GM12878 (cell line): ENCODE results near the gene FAM76A. TPM values are rescaled to one million over a fixed set of nuclear protein-coding genes. Genes with fewer than 3 reads are reported as not detected.

Experiments used
- ATAC-seq: fragments of 200-7000 bp; cut with Tn5 transposase; 3 replicates; pipeline ENCODE4 v1.9.1; 2020; ENCODE audit warnings: mild to moderate bottlenecking, moderate library complexity
- BruUV-seq: library from RNA; stranded (reverse); fragments of 400-500 nt; replicated peaks from 2 replicates; lab custom pipeline; 2021; lab: Mats Ljungman, UMichigan
- CTCF ChIA-PET: fragments of 300-600 bp; sonication (Branson Sonifier 250); formaldehyde crosslinking; extraction: SDS; loops from one replicate; lab custom pipeline; 2021; ENCODE audit warnings: inconsistent platforms; lab: Yijun Ruan, JAX
- POLR2A ChIA-PET: fragments of 350-600 bp; formaldehyde crosslinking; extraction: SDS; loops from one replicate; lab custom pipeline; 2021; ENCODE audit warnings: inconsistent platforms; lab: Charles Lee
- RAD21 ChIA-PET: fragments of 300-600 bp; sonication (Branson Sonifier 250); formaldehyde crosslinking; loops from one replicate; lab custom pipeline; 2023; ENCODE audit warnings: antibody characterized with exemption; ENCODE audit not compliant: unreplicated experiment; lab: Charles Lee
- SMC1A ChIA-PET: fragments of 300-600 bp; sonication (Branson Sonifier 250); formaldehyde crosslinking; loops from one replicate; lab custom pipeline; 2023; ENCODE audit not compliant: unreplicated experiment, uncharacterized antibody; lab: Charles Lee
- DNase-seq: peaks from one replicate; pipeline ENCODE4 v3.0.0-alpha.2; 2011; ENCODE audit warnings: low read depth, low spot score
- FAIRE-seq: peaks from 3 replicates; lab custom pipeline; 2011; peaks lifted over from hg19 to GRCh38; lab: Jason Lieb, UNC
- H2AFZ ChIP-seq: 2 replicates; pipeline ENCODE4 v1.6.0; 2011; ENCODE audit warnings: low read depth, low read length, control low read depth; ENCODE audit not compliant: control insufficient read depth
- H3K27ac ChIP-seq: 2 replicates; pipeline ENCODE4 v1.5.1; 2011; ENCODE audit warnings: control low read depth; ENCODE audit not compliant: control insufficient read depth, insufficient read depth
- H3K27me3 ChIP-seq, 2 experiments: replicated peaks in 1 of 2; 2 replicates each; pipeline versions ENCODE4 v1.6.0 to v1.6.1; 2011; ENCODE audit warnings: low read length in 1 of 2; ENCODE audit not compliant: control insufficient read depth in 2 of 2, insufficient read depth in 2 of 2
- H3K36me3 ChIP-seq, 2 experiments: 2 replicates each; pipeline ENCODE4 v1.5.1; 2011; ENCODE audit warnings: low read length in 1 of 2; ENCODE audit not compliant: control insufficient read depth in 2 of 2, insufficient read depth in 2 of 2
- H3K4me1 ChIP-seq: 2 replicates; pipeline ENCODE4 v1.6.1; 2011; ENCODE audit warnings: mild to moderate bottlenecking, low read length, moderate library complexity, mixed read lengths; ENCODE audit not compliant: control insufficient read depth, insufficient read depth
- H3K4me2 ChIP-seq: 2 replicates; pipeline ENCODE4 v1.6.0; 2011; ENCODE audit warnings: control low read depth; ENCODE audit not compliant: control insufficient read depth, insufficient read depth
- H3K4me3 ChIP-seq: fragments of 200-600 bp; sonication (generic); 2 replicates; pipeline ENCODE4 v1.5.1; 2016
- H3K79me2 ChIP-seq: 2 replicates; pipeline ENCODE4 v1.6.0; 2011; ENCODE audit warnings: low read length; ENCODE audit not compliant: control insufficient read depth, insufficient read depth
- H3K9ac ChIP-seq: 2 replicates; pipeline ENCODE4 v1.8.0; 2011; ENCODE audit warnings: low read length, control low read depth, mixed read lengths; ENCODE audit not compliant: control insufficient read depth, insufficient read depth
- H3K9me3 ChIP-seq: replicated peaks from 3 replicates; pipeline ENCODE4 v1.5.1; 2011; ENCODE audit warnings: mild to moderate bottlenecking, low read length; ENCODE audit not compliant: control insufficient read depth, insufficient read depth
- H4K20me1 ChIP-seq: 2 replicates; pipeline ENCODE4 v1.6.0; 2011; ENCODE audit not compliant: control insufficient read depth, insufficient read depth
- CHD4 ChIP-seq: fragments of 200-600 bp; sonication (generic); IDR thresholded peaks from 2 replicates; pipeline ENCODE4 v1.6.1; 2016; ENCODE audit warnings: mild to moderate bottlenecking
- HDAC2 ChIP-seq: fragments of 200-600 bp; sonication (generic); IDR thresholded peaks from 2 replicates; pipeline ENCODE4 v1.6.1; 2017
- KLF5 ChIP-seq: fragments of 450-650 bp; IDR thresholded peaks from 2 replicates; pipeline ENCODE4 v1.6.1; 2014; ENCODE audit warnings: mild to moderate bottlenecking; ENCODE audit not compliant: partially characterized antibody
- MEF2B ChIP-seq: fragments of 450-650 bp; IDR thresholded peaks from 2 replicates; pipeline ENCODE4 v1.6.1; 2018; ENCODE audit warnings: mild to moderate bottlenecking, moderate library complexity; ENCODE audit not compliant: partially characterized antibody, poor library complexity, severe bottlenecking
- NFIC ChIP-seq: IDR thresholded peaks from 2 replicates; pipeline ENCODE4 v1.6.1; 2012; ENCODE audit warnings: low read depth, mild to moderate bottlenecking, inconsistent platforms, low read length, moderate library complexity
- NFYB ChIP-seq: IDR thresholded peaks from 2 replicates; pipeline ENCODE4 v1.6.1; 2011; ENCODE audit warnings: low read depth, mild to moderate bottlenecking, low read length, improper control_type of control experiment, moderate library complexity; ENCODE audit not compliant: insufficient read depth
- PBX3 ChIP-seq: IDR thresholded peaks from 2 replicates; pipeline ENCODE4 v1.6.1; 2011; ENCODE audit warnings: mild to moderate bottlenecking, low read depth, low read length, moderate library complexity; ENCODE audit not compliant: insufficient replicate concordance
- RUNX3 ChIP-seq: IDR thresholded peaks from 2 replicates; pipeline ENCODE4 v1.6.1; 2012; ENCODE audit warnings: low read length, inconsistent platforms
- SMAD1 ChIP-seq: fragments of 450-650 bp; IDR thresholded peaks from 2 replicates; pipeline ENCODE4 v1.6.1; 2018; ENCODE audit warnings: mild to moderate bottlenecking, low read depth; ENCODE audit not compliant: partially characterized antibody
- TCF3 ChIP-seq: IDR thresholded peaks from 2 replicates; pipeline ENCODE4 v1.6.1; 2012; ENCODE audit warnings: low read depth, mild to moderate bottlenecking, low read length, borderline replicate concordance; ENCODE audit not compliant: insufficient read depth
- WRNIP1 ChIP-seq: IDR thresholded peaks from 2 replicates; pipeline ENCODE4 v1.6.1; 2011; ENCODE audit warnings: low read depth, low read length, improper control_type of control experiment, borderline replicate concordance
- ZNF24 ChIP-seq: fragments of 450-650 bp; IDR thresholded peaks from 2 replicates; pipeline ENCODE4 v1.6.1; 2017; ENCODE audit warnings: antibody characterized with exemption, mild to moderate bottlenecking
- WGBS: methylation state at CpG from one replicate; pipeline ENCODE4 v1.1.6; 2016; ENCODE audit warnings: low lambda C conversion rate; ENCODE audit not compliant: insufficient replicate concordance, insufficient coverage; ENCODE audit errors: missing lambda C conversion rate; 5-methylcytosine and 5-hydroxymethylcytosine counted together
- in situ Hi-C: fragments of 300-500 bp; cut with MboI; formaldehyde crosslinking; loops from 9 replicates; pipeline ENCODE4 v1.14.3; 2018; ENCODE audit warnings: mixed read lengths
- intact Hi-C: fragments of 100-400 bp; cut with micrococcal nuclease; formaldehyde crosslinking; loops from one replicate; pipeline ENCODE4 v1.14.2; 2022; ENCODE audit not compliant: unreplicated experiment
- polyA plus RNA-seq, 11 experiments: library from polyadenylated mRNA; depleted of rRNA in 4 of 11; unstranded in 6 of 11; stranded (reverse) in 5 of 11; fragments of >200 nt; fragmentation: Nextera tagmentation in 4 of 11; fragmentation: Illumina TruSeq in 1 of 11; extraction: Ambion mirVana in 4 of 11; extraction: Trizol in 1 of 11; gene quantifications; 1 replicate in 1 of 11; 2 replicates in 10 of 11; pipeline versions ENCODE4 v1.2.1 to v1.2.3, GENCODE V29; 2011 to 2016; ENCODE audit warnings: inconsistent platforms in 2 of 11, missing spikeins in 2 of 11, low read depth in 1 of 11
- total RNA-seq, 4 experiments: library from RNA; depleted of rRNA in 3 of 4; stranded (reverse); fragments of >200 nt in 3 of 4; fragmentation: Illumina TruSeq in 1 of 4; extraction: Trizol in 1 of 4; gene quantifications; 2 replicates each; pipeline versions ENCODE4 v1.2.1 to v1.2.3, GENCODE V29; 2013 to 2021
- TF ChIP-seq, protein P1 (sequence below): fragments of 450-650 bp; IDR thresholded peaks from 2 replicates; pipeline ENCODE4 v1.6.1; 2017; ENCODE audit warnings: mild to moderate bottlenecking, moderate library complexity
- TF ChIP-seq, protein P2 (sequence below): fragments of 450-650 bp; IDR thresholded peaks from 2 replicates; pipeline ENCODE4 v1.6.1; 2017; ENCODE audit warnings: mild to moderate bottlenecking, low read depth, inconsistent platforms; ENCODE audit not compliant: poor library complexity, severe bottlenecking
- TF ChIP-seq, protein P3 (sequence below): IDR thresholded peaks from 2 replicates; pipeline ENCODE4 v1.6.1; 2012; ENCODE audit warnings: low read depth, low read length, improper control_type of control experiment

FAM76A gene
- total and polyA plus RNA-seq, 10 of the 15 experiments (the other 5 are each of a cell fraction or from before 2014, with no cell fraction given), result 5.4 to 13.4 (median 7.6) TPM

- TF ChIP-seq CHD4 (no peak), TCF3 (no peak), NFYB (no peak), PBX3 (no peak)
- TF ChIP-seq, protein P1, sequence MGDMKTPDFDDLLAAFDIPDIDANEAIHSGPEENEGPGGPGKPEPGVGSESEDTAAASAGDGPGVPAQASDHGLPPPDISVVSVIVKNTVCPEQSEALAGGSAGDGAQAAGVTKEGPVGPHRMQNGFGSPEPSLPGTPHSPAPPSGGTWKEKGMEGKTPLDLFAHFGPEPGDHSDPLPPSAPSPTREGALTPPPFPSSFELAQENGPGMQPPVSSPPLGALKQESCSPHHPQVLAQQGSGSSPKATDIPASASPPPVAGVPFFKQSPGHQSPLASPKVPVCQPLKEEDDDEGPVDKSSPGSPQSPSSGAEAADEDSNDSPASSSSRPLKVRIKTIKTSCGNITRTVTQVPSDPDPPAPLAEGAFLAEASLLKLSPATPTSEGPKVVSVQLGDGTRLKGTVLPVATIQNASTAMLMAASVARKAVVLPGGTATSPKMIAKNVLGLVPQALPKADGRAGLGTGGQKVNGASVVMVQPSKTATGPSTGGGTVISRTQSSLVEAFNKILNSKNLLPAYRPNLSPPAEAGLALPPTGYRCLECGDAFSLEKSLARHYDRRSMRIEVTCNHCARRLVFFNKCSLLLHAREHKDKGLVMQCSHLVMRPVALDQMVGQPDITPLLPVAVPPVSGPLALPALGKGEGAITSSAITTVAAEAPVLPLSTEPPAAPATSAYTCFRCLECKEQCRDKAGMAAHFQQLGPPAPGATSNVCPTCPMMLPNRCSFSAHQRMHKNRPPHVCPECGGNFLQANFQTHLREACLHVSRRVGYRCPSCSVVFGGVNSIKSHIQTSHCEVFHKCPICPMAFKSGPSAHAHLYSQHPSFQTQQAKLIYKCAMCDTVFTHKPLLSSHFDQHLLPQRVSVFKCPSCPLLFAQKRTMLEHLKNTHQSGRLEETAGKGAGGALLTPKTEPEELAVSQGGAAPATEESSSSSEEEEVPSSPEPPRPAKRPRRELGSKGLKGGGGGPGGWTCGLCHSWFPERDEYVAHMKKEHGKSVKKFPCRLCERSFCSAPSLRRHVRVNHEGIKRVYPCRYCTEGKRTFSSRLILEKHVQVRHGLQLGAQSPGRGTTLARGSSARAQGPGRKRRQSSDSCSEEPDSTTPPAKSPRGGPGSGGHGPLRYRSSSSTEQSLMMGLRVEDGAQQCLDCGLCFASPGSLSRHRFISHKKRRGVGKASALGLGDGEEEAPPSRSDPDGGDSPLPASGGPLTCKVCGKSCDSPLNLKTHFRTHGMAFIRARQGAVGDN, result no peak
Measured at GRCh38 chr1:27741121-27741520, 15.4 kb downstream of the FAM76A start (continued).

- DNase-seq (no peak), FAIRE-seq (no peak), ATAC-seq (no peak)
- H3K9ac ChIP-seq, result no peak overlapping the region
- ChIA-PET POLR2A (no interaction called here), RAD21 (no interaction called here), CTCF (no interaction called here), SMC1A (interaction anchor here (1.8 kb wide), 1 partner anchor 39 kb away, joined by 6 read pairs; no protein-coding TSS in a partner anchor)
- no peaks in the 10 kb centered on the region for H3K79me2 ChIP-seq
- no peak overlapping the region for H2AFZ ChIP-seq
- no peak overlapping the region for H3K4me3 ChIP-seq
- in situ Hi-C loops, result no loop called here
- intact Hi-C loops, result no loop called here
- BruUV-seq, result no TSS peak
- H3K36me3 ChIP-seq, result peaks cover 0 to 7% of the 10 kb centered on the region in 2 experiments; a peak in 2 of 4 replicates
- no peaks in the 10 kb centered on the region for H3K9me3 ChIP-seq
- no peaks in the 10 kb centered on the region for H4K20me1 ChIP-seq
- no peak overlapping the region for H3K4me2 ChIP-seq
- H3K27me3 ChIP-seq, result no peaks in the 10 kb centered on the region
- 74% methylated on average over 5 of the region's 5 CpGs for WGBS
- no peak overlapping the region for H3K27ac ChIP-seq
- no peaks in the 10 kb centered on the region for H3K4me1 ChIP-seq
- TF ChIP-seq RUNX3, result no peak
- no peak for TF ChIP-seq SMAD1
- TF ChIP-seq WRNIP1, result no peak
- no peak for TF ChIP-seq NFIC
- TF ChIP-seq, protein P2, sequence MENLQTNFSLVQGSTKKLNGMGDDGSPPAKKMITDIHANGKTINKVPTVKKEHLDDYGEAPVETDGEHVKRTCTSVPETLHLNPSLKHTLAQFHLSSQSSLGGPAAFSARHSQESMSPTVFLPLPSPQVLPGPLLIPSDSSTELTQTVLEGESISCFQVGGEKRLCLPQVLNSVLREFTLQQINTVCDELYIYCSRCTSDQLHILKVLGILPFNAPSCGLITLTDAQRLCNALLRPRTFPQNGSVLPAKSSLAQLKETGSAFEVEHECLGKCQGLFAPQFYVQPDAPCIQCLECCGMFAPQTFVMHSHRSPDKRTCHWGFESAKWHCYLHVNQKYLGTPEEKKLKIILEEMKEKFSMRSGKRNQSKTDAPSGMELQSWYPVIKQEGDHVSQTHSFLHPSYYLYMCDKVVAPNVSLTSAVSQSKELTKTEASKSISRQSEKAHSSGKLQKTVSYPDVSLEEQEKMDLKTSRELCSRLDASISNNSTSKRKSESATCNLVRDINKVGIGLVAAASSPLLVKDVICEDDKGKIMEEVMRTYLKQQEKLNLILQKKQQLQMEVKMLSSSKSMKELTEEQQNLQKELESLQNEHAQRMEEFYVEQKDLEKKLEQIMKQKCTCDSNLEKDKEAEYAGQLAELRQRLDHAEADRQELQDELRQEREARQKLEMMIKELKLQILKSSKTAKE, result no peak
- TF ChIP-seq KLF5, result no peak
- TF ChIP-seq HDAC2, result no peak
- TF ChIP-seq MEF2B, result no peak
- TF ChIP-seq NFYB, result no peak
- TF ChIP-seq ZNF24, result no peak
- TF ChIP-seq, protein P3, sequence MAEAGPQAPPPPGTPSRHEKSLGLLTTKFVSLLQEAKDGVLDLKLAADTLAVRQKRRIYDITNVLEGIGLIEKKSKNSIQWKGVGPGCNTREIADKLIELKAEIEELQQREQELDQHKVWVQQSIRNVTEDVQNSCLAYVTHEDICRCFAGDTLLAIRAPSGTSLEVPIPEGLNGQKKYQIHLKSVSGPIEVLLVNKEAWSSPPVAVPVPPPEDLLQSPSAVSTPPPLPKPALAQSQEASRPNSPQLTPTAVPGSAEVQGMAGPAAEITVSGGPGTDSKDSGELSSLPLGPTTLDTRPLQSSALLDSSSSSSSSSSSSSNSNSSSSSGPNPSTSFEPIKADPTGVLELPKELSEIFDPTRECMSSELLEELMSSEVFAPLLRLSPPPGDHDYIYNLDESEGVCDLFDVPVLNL, result no peak
Measured at GRCh38 chr1:27744556-27744955, 18.8 kb downstream of the FAM76A start.
